NCI-H1048 (cell line): ENCODE measurements around the gene RPL37A.

Experiments used
- DNase-seq: peaks from one replicate; lab custom pipeline; 2025; lab: John Stamatoyannopoulos, UW

The RPL37A gene

DNA sequence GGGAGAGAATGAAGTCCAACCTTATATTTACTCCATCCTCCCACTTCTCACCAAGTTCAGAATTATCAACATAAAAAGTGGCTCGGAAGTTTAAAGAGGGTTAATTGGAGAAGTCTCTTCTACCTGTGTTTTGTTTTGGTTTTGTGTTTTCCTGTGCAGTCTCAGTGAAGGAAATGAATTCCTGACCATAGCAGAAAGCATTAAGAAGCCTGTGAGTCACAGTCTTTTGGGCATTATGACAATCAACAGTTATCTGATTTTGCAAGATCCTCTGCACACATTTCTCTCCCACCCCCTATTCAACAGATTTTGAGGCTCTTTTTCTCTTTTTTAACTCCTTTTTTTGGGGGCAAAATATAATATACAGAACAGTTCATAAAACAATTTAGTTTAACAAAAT is 8.6 kb upstream of the RPL37A start:
- no peak for DNase-seq

- DNase-seq, result no peak
Observed at GRCh38 chr2:216491793-216492596, 6.6 kb upstream of the RPL37A start.

- DNase-seq, result no peak
Observed at GRCh38 chr2:216492597-216493333, 5.9 kb upstream of the RPL37A start.

DNA sequence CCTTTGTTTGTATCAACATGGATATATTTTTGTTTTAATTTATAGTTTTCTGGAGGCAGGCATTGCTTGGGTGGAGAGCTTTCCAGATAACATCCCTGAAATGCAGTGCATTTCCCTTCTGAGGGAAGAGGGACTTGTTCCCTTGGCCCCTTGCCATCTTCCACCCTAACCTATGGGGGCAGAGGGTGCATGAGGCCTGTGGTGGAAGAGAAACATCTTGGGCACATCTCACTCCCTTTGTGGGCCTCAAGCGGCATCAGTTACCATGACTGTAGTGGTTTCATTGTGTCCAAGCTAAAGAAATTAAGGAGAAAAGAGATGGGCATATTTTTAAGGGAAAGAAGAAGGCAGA is 5.3 kb upstream of the RPL37A start:
- no peak for DNase-seq

DNA sequence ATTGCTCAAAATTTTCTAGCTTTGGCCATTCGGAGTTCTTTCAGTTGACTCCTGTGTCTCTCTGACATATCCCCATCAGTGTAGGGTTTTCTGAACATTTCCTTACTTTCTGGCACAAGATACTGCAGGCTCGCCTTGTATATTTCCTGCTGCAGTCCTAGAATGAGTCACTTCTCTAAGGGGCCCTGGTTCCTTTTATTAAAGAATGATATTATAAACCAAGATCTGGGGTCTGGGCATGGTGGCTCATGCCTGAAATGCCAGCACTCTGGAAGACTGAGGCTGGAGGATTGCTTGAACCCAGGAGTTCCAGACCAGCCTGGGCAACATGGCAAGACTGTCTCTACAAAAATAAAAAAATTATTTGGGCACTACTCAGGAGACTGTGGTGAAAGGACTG is 3.0 kb upstream of the RPL37A start:
- DNase-seq, result no peak

DNA sequence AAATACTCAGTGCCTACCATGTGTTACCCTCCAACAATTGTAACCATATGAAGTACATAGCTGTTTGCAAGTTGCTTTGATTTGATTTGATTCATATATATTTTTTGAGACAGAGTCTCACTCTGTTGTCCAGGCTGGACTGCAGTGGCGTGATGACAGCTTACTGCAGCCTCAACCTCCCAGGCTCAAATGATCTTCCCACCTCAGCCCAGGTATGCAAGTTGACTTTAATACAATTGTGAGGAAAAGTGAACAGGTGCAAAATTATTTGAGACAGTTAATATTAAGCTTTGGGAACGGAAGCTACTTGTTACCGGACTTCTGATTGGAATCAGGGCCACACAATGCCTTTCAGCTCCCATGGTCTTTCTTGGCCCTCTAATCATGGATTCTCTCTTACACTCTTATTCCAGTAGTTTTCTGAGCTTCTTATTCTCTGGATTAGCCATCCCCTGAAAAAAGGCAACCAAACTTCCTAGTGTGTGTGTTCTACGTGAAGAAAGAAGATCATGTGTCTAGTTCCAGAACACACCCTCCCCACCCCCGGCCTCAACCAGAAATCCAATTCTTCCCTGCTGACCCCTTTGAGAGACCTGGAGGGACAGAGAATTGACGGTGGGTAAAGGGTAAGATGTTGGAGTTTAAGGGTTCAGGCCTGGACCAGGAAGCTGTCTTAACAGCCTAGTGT is 1.1 kb upstream of the RPL37A start:
- DNase-seq, result no peak

DNA sequence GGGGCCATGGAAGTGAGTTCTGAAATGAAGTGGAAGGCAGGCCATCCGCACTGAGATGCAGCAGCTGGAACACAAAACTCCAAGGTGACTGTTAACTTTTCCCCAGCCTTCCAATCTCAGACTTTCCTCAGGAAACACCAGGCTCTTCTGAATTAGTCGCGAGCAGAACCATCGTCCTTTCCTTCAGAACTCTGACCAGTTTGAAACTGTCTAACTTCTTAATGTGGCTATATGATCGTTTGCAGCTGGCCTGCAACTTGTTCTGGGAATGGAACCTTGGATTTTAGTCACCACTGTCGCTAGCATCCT is 620 bp upstream of the RPL37A start:
- DNase-seq, result no peak

DNA sequence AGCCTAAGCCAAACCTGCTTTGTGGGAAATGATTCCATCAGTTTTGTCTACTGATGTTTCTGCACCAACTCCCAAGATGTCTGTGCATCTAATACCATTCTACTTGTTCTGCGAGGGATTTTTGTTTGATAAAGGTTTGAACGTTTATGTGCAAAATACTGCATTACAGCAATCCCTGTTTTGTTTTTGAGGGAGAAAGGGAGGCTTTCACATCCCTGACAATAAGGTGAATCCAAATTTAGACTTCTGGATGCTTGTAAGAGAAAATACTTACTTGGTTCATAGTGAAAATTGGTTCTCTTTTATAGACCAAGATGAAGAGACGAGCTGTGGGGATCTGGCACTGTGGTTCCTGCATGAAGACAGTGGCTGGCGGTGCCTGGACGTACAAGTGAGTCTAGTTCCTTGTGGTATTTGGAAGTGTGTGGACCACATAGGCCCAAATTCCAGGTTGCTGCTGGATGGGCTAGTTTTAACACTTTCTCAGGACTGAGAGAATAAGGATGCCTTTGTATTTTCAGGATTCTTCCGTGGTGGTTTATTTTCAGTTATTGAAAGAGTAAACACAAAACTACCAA is 1.1 kb downstream of the RPL37A start:
- DNase-seq, result no peak

GRCh38 chr2:216500572-216500971 is 1.9 kb downstream of the RPL37A start:
- no peak for DNase-seq

DNA sequence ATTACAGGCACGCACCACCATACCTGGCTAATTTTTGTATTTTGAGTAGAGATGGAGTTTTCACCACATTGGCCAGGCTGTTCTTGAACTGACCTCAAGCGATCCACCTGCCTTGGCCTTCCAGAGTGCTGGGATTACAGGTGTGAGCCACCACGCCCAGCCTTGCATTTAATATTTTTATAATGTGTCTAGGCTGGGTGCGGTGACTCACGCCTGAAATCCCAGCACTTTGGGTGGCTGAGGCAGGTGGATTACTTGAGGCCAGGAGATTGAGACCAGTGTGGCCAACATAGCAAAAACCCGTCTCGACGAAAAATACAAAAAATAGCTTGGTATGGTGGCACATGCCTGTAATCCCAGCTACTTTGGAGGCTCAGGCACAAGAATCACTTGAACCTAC is 3.2 kb downstream of the RPL37A start:
- no peak for DNase-seq

DNA sequence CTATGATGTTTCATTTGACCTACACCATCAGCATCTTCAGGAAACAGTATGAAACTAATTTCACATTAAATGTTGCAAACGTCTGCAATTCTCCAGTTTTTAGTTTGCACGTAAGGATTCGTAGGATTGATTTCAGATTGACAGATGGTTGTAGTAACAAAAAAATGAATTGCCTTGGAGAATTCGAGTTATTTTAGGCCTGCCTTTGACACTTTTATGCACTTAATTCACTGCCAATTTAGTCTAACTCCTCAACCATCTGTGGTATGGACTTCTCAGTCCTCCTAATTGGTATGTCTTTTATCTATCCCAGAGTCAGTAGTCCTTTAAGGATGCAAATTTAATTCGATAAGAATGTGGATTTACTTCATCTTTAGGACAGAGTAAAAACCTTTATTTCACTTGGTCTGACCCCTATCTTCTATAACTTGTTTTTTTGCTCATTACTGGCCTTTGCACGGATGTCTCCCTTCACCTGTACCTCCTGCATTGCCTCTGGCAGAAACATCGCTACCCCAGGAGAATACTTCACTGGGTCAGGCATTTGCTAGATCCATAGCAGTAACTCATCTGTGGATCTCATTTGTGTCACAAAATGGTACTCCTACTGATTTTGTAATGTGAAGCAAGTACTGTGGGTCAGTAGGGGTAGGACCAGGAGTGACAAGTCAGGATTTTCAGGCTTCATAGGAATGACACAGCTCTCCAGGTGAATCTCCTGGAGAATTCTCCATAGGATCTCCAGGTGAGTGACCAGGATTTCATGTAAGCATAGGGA is 3.9 kb downstream of the RPL37A start:
- DNase-seq, result no peak

- DNase-seq, result no peak
Observed at GRCh38 chr2:216503159-216503629, 4.5 kb downstream of the RPL37A start.

- no peak for DNase-seq
Observed at GRCh38 chr2:216503697-216504375, 5.2 kb downstream of the RPL37A start.

DNA sequence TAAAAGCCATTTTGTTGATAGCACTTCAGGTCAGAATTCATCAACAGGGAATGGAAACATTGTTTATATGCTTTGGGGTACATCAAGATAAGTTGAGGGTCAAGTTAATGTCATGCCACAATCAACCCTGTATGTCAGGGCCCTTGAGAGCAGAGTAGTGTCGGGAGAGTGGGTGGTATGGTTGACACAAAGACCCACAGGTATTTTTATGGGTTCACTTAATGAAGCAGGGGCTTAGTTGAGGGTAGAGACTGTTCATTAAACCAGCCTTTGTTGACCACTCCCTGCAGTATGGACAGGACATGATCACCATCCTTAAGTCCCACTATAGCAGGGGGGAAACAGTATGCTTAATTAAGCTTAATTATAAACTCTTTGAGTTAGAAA is 5.7 kb downstream of the RPL37A start:
- no peak for DNase-seq

DNA sequence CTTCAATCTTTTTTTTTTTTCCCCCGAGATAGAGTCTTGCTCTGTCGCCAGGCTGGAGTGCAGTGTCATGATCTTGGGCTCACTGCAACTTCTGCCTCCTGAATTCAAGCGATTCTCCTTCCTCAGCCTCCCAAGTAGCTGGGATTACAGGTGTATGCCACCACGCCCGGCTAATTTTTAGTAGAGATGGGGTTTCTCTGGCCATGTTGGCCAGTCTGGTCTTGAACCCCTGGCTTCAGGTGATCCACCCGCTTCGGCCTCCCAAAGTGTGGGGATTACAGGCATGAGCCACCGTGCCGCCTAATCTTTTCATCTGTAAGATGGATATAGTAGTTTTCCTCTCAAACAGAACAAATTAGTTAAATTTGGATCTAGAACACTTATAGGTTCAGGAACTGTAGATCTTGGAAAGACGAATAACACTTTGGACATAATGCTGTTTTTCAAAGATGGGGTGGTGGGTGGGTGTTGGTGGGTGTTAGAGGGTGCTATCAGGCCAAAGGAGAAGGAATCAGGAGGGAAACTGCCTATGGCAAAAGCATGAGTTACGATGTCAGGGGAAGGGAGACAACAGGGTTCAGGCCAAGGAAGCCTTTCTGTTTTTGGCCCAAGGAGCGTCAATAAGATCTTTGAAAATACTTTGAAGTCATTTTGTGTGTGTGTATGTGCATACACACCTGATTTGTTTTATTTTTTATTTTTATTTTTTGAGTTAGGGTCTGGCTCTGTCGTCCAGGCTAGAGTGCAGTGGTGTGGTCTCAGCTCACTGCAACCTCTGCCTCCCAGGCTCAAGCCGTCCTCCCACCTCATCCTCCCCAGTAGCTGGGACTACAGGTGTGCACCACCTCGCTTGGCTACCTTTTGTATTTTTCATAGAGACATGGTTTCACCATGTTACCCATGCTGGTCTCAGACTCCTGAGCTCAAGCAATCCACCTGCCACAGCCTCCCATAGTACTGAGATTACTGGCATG is 6.8 kb downstream of the RPL37A start:
- no peak for DNase-seq

- DNase-seq, result no peak
Observed at GRCh38 chr2:216507220-216508160, 8.8 kb downstream of the RPL37A start.

DNA sequence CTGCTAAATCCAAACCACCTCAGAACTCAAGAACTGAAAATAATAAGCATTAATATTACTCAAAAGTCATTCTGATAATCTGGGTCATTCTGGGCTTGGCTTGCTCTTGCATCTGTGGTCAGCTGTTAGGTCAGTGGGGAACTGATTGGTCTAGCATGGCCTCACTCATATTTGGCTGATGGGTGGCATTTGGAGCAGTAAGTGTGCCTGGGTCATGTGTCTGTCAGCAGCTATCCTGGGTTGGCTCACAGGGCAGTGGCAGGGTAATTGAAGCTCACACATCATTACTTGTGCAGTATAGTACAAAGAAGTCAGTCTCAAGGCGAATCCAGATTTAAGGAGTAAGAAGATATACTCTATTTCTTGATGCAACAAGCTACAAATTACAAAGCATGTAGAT is 9.6 kb downstream of the RPL37A start:
- no peak for DNase-seq

- no peak for DNase-seq
Observed at GRCh38 chr2:216516730-216517350, 18.2 kb downstream of the RPL37A start.
